GM19239 (cell line): Measurements from ENCODE around the gene ZFAND6.
"Not testable (repeated sequence)": the region's sequence is repeated elsewhere in the genome, so short reads cannot be mapped to it uniquely, and the experiment has no call there.

ENCODE experiments used
- DNase-seq: peaks from one replicate; pipeline ENCODE4 v3.0.0; 2011; ENCODE audit warnings: low spot score; ENCODE audit not compliant: insufficient read length
- FAIRE-seq: peaks from 2 replicates; lab custom pipeline; 2011; peaks lifted over from hg19 to GRCh38; lab: Jason Lieb, UNC

The ZFAND6 gene

DNA sequence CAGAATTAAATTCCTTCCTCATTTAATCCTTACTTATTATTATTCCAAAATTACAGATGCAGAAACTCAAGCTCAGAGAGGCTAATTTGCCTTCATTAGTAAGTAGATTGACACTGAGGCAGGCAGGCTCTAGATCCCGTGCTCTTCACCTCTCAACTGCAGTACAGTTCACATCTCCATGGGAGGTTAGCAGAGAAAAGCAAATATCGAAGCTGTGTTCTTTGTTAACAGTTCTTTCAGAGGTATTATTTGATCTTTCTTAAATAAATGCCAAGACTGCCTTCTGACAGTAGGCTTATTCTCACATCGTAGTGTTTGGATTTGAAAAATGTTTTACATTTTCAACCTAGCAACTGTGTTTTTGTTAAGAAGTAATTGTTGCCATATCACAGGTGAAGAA is 77.4 kb downstream of the ZFAND6 start:
- no peak for DNase-seq
- no peak for FAIRE-seq

GRCh38 chr15:80138961-80139360 is 79.5 kb downstream of the ZFAND6 start:
- FAIRE-seq = no peak
- no peak for DNase-seq

DNA sequence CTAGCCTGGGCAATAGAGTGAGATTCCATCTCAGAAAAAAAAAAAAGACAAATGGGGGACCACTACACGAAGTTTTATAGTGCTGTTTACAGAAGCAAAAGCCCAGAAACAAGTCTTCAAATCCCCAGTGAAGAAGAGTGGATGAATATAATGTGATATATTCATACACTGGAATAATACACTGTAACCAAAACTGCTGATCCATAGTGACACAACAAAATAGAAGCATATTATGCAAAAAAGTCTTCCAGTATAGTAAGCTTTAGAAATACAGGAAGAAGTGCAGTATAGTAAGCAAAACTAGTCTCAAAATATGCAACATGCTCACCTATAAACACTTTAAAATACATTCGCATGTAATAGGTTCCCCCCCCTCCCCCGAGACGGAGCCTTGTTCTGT is 81.4 kb downstream of the ZFAND6 start:
- FAIRE-seq (no peak), DNase-seq (no peak)

DNA sequence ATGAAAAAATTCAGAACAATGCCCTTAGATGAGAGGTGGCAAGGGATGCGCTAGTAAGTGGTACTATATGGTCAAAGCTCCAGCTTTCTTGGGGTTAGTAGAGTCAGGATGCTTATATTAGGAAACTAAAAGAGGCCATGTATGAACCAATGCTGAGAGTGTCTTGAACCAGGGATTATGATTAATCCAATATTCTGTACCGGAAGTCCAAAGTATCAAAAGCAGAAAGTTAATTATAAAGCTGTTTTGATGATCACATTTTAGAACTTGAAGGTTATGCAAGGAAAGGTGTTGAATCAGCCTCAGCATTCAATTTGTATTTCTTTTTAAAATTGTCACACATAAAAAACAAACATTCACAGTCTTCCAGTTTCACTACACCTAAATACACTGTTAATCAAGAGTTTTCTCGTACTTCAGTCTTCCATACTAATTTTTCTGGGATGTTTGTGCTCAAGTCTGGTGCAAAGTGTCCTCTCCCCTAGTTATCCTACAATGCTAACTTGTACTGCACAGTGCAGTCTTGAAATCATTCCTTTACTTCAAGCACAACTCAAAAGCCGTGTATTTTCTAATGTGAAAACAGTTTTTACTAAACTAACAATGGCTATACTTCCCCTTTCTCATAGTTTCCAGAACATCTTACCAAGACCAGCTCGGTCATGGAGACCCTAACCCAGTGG is 82.6 kb downstream of the ZFAND6 start:
- no peak for DNase-seq
- FAIRE-seq = no peak

- FAIRE-seq (no peak), DNase-seq (no peak)
Observed at GRCh38 chr15:80142646-80143045, 83.2 kb downstream of the ZFAND6 start.

DNA sequence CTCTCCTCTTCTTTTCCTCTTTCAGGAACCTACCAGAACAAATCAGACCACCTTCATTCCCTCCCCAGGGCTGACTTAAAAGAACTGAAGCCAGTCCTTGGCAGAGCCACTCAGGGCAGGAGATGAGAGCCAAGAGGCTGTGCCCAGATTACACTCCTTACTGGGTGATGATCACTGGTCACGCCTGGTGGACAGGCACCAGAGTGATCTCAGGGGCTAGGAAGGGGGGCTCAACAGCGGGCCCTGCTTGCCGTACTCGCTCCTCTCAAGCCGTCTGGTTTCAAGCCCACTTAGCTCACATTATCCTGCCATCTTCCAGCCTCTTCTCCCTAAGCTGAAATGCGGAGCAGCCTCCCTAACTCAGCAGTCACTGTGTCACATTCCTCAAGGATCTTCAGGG is 91.7 kb downstream of the ZFAND6 start:
- FAIRE-seq (no peak), DNase-seq (no peak)

DNA sequence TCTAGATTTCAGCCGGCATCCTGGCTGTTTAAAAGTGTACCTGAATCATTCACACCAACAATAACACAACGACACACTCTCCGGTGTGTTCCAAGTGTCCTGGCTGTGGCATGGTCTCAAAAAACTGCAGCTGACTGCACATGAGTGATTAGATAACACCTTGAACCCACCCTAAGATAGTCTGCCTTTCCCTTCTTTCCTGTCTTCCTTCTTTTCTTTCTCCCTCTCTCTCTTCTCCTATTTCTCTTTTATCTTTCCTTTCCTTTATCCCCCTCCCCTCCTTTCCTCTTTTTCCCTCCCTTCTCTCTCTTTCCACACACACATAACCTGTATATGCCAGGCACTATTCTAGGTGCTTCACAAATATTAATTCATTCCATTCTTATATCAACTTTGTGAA is 92.1 kb downstream of the ZFAND6 start:
- no peak for FAIRE-seq
- DNase-seq = no peak

- DNase-seq (peak; percentile 88), FAIRE-seq (no peak)
Observed at GRCh38 chr15:80152180-80152895, 92.9 kb downstream of the ZFAND6 start.

DNA sequence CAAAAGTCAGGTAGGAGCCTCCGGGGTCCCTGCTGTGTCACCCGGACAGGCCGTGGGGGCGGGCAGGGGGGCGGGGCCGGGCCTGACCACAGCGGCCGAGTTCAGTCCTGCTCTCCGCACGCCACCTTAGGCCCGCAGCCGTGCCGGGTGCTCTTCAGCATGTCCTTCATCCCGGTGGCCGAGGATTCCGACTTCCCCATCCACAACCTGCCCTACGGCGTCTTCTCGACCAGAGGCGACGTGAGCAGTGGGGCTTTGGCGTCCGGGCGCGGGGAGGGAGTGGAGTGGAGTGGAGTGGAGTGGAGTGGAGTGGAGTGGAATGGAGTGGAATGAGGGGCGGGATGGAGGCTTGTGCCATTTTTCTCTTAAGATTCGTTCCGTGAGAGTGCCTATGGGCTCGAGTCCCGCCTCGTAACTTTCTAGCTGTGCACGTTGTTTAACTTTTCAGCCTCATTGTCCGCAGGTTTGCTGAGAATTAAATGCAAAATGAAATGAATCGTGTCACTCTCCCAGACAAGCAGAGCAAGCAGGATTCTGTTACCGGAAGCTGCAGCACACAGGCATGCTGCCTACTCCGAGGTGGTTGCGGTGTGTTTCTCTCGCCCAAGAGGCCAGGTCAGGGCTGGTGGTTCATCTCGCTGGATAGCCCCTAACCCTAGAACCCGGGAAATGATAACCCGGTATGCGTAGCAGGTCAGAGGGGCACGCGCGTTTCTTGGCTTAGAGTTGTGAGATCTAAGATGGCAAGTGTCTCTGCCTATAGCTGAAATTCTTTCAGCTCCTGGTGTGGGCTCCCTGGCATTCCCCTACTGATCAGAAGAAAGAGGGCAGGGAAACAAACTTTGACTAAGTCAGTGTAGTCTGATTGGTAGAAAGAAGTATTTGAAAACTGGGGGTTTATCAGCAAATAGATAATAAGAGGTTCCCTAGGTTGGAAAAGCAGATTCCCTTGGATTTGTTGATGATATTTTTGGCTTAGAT is 93.7 kb downstream of the ZFAND6 start, which contains the start of gene FAH:
Gene FAH (plus strand): TSS at position 104 of the 981 bp plus-strand sequence. CDS start 56 bp downstream, at position 160.
- DNase-seq (no peak), FAIRE-seq (peak; percentile 87)

DNA sequence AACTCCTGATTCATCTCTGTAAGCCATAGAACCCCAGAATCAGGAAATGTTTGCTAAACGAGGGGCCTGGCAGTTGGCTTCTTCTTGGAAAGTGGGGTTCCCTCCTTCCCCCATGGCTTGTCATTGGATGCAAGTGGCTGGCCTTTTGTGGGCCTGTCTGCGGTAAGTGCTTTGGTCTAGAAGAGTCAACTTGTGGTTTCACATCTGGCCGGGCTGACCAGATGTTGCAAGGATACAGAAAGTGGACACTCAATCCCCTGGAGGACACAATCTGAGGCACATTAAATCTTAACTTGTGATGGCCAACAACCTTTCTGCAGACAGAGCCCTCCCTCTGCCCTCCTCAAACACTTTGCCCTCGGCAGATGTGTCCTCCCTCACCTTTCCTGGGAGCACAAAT is 94.4 kb downstream of the ZFAND6 start:
- DNase-seq = no peak
- no peak for FAIRE-seq

DNA sequence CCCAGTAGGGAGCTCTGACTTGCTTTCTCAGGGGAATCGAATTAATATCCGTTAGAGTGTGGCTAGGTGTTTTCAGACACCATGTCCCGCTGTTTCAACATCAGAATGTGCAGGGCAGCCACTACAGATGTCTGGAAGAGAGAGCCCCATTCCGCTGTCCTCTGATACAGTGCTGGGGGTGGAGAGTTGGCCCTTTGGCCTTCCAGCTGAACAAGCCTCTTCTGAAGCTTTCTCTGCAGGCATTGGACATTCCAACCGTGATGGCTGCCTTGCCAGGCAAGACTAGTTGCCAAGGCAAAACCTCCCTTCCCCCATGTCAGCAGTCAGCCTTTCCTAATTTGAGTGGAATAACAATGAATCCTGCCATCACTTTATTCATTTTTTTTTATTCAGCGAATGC is 94.9 kb downstream of the ZFAND6 start:
- DNase-seq (no peak), FAIRE-seq (no peak)

DNA sequence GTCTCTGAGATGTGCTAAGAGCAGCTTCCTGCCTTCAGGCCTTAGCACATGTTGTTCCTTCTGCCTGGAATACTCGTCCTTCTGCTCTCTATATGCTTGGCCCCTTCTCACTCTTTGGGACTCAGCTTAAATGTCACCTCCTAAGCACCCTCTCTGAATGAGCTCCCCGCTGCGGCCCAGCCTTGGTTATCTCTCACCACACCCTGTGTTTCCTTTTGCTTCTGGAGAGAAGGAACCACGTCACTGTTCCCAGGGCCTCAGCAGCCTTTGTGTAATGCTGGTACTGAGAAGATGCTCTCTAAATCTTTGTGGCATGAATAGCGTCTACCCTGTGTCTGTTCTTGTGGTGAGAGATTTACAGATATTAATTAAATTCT is 95.5 kb downstream of the ZFAND6 start:
- FAIRE-seq = no peak
- no peak for DNase-seq

DNA sequence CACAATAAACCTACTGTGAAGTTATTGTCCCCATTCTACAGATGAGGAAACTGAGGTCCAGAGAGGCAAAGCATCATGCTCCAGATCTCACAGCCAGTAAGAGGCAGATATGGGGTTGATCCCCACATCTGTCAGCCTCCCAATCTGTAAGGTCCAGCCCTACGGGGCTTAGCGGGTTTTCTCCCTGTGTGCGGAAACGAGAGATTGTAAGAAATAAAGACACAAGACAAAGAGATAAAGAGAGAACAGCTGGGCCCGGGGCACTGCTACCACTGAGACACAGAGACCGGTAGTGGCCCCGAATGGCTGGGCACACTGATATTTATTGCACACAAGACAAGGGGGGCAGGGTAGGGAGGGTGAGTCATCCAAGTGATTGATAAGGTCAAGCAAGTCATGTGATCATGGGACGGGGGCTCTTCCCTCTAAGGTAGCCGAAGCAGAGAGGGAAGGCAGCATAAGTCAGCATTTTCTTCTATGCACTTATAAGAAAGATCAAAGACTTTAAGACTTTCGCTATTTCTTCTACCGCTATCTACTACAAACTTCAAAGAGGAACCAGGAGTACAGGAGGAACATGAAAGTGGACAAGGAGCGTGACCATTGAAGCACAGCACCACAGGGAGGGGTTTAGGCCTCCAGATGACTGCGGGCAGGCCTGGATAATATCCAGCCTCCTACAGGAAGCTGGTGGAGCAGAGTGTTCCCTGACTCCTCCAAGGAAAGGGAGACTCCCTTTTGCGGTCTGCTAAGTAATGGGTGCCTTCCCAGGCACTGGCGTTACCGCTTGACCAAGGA is 96.1 kb downstream of the ZFAND6 start:
- not testable (repeated sequence) for DNase-seq, FAIRE-seq

DNA sequence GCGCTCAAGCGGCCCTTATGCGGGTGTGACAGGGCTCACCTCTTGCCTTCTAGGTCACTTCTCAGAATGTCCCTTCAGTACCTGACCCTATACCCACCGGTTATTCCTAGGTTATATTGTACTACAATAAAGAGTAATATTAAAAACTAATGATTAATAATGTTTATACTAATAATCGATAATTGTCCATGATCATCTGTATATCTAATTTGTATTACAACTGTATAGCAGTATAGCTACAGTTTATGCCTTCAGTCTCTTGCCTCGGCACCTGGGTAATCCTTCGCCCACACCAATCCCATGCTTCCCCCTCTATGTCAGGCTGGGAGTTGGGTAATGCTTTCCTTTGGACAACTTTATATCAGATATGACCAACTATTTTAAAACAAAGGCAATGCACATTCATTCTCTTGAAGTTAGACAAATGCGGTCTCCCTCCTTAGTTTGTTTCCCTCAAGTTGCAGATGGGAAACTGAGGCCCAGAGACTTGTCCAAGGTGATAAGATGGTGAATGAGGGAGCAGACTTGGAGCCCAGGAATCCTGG is 96.8 kb downstream of the ZFAND6 start:
- FAIRE-seq (no peak), DNase-seq (no peak)

DNA sequence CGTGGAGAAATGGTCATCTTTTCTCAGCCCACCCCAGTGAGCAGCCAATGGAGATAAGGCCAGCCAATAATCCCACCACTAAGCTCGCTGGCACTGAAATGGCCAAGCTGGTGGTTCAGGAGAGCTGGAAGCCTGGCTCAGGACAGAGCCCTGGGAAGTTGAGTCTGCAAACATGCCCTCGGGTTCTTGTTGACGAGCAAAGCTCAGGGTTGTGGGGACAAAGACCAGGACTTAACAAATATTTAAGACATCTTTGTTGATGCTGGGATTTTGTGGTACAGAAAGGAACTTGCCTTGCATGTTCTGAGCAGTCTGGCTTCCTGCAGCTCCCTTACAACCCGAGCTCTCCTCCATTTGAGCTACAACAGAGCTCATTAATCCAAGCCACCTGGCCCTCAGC is 97.7 kb downstream of the ZFAND6 start:
- no peak for DNase-seq
- FAIRE-seq = no peak

GRCh38 chr15:80159301-80159700 is 99.8 kb downstream of the ZFAND6 start:
- FAIRE-seq (no peak), DNase-seq (no peak)

DNA sequence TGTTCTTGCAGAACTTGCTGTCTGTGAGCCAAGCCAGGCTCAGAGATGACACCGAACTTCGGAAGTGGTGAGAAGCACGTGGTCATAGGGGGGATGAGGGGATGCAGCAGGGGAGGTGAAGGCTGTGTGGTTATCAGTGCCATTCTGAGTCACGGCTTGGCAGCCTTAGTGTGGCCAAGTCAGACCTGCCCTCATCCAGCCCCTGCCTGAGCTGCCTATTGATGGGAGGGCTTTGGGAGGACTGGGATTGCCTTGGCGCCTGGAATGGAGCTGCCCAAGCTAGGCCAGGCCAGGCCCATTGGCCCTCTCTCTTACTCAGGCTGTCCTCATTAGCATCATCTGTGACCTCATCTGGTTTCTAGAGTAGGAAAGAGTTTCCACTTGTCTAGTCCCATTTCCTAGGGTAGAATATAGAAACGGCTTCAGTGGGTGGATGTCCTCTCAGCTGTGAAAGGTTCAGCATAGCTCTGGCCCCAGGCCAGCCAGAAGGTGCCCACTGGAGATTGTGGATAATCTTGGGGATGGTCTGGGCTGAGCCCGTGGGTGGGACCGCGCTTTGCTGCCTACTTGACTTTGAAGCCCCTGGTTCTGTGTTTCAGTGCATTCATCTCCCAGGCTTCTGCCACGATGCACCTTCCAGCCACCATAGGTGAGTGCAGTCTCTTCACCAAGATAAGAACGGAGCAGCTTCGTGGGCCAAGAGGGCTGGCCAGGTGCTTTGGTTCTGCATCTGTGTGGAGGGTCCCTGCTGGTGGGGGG is 100.5 kb downstream of the ZFAND6 start:
- FAIRE-seq = peak; percentile 72
- DNase-seq = no peak

GRCh38 chr15:80160570-80161156 is 101.2 kb downstream of the ZFAND6 start:
- peak; percentile 40 for DNase-seq
- peak; percentile 87 for FAIRE-seq
